ENCODE data around the gene CT83. TPM values are rescaled to one million over a fixed set of nuclear protein-coding genes. Genes with fewer than 3 reads are reported as not detected.

CT83 gene
- total and polyA plus RNA-seq, 2 of the 4 experiments (the other 2 are of a cell fraction), result not detected

GRCh38 chrX:116436358-116436816 lies 26.4 kb downstream of the CT83 start, which contains the start of gene SLC6A14:
TSS of gene SLC6A14 (plus strand) at chrX:116436606. CDS start at chrX:116436710, 104 bp downstream.
- H2AK5ac ChIP-seq (ENCODE audit: low read depth, low read length), result no peak within 1 kb of the TSS
- no peak within 1 kb of the TSS for H3K4me3 ChIP-seq (ENCODE audit: insufficient read depth, low read depth, low read length)
- H3K27ac ChIP-seq (ENCODE audit: insufficient read depth, low read length), result no peak within 1 kb of the TSS
- no peaks in the 10 kb centered on the region for H3K79me1 ChIP-seq (ENCODE audit: low read depth in 1 of 2, low read length in 2 of 2)
- H3K9ac ChIP-seq (ENCODE audit: low read depth, low read length), result no peak within 1 kb of the TSS
- in situ Hi-C loops (cut with MboI; ENCODE audit: low sequenced_read_pairs), result no loop called here
- H4K8ac ChIP-seq (ENCODE audit: low read depth in 2 of 2, low read length in 2 of 2), result no peak within 1 kb of the TSS
- no peak within 1 kb of the TSS for H3K14ac ChIP-seq (replicated peaks; ENCODE audit: low read depth, low read length)
- dilution Hi-C loops (cut with HindIII; ENCODE audit: low sequenced_read_pairs, unreplicated experiment), result no loop called here
- no peak within 1 kb of the TSS for H2BK15ac ChIP-seq (ENCODE audit: low read depth, low read length)
- no peak within 1 kb of the TSS for H2BK5ac ChIP-seq (ENCODE audit: low read depth, low read length, poor library complexity, severe bottlenecking)
- ATAC-seq (ENCODE audit: low read depth) (no peak), DNase-seq (no peak)
- no peak within 1 kb of the TSS for H3K18ac ChIP-seq (ENCODE audit: low read depth, low read length)
- H3K4me2 ChIP-seq (ENCODE audit: low read depth, low read length), result no peak within 1 kb of the TSS
- no peak within 1 kb of the TSS for H2AK9ac ChIP-seq (replicated peaks; ENCODE audit: low read depth, low read length, poor library complexity)
- no peak within 1 kb of the TSS for H3K56ac ChIP-seq (ENCODE audit: extremely low read depth, insufficient read depth, low read length)
- H3K9me1 ChIP-seq (ENCODE audit: insufficient read depth, low read length), result no peaks in the 10 kb centered on the region
- no peak for TF ChIP-seq ELK1 (IDR thresholded peaks at IDR 0.05; ENCODE audit: borderline replicate concordance, low read depth, low read length)
- no peak for TF ChIP-seq RAD21 (IDR thresholded peaks at IDR 0.05; ENCODE audit: low read length)
- TF ChIP-seq SMC3 (IDR thresholded peaks at IDR 0.05; ENCODE audit: low read depth, low read length), result no peak
- no peak for TF ChIP-seq CTCF (conservative IDR thresholded peaks at IDR 0.05; ENCODE audit: low read depth, low read length)
- TF ChIP-seq MAZ (IDR thresholded peaks at IDR 0.05; ENCODE audit: borderline replicate concordance, low read depth, low read length), result no peak
- TF ChIP-seq NFE2L2 (IDR thresholded peaks at IDR 0.05; ENCODE audit: low read depth, low read length), result no peak
- no peak for TF ChIP-seq BHLHE40 (IDR thresholded peaks at IDR 0.05; ENCODE audit: low read depth, low read length)
- no peak for TF ChIP-seq CEBPB (IDR thresholded peaks at IDR 0.05; ENCODE audit: low read depth, low read length)
- no peak for TF ChIP-seq MXI1 (IDR thresholded peaks at IDR 0.05; ENCODE audit: borderline replicate concordance, low read depth, low read length)
- H4K5ac ChIP-seq (ENCODE audit: low read depth, low read length), result no peak within 1 kb of the TSS
- no peak within 1 kb of the TSS for H2BK120ac ChIP-seq (ENCODE audit: low read depth, low read length)
- BruUV-seq (replicated peaks), result no TSS peak
- no peak within 1 kb of the TSS for H2AFZ ChIP-seq (replicated peaks; ENCODE audit: low read length, poor library complexity)
- no peaks in the 10 kb centered on the region for H3K9me3 ChIP-seq (ENCODE audit: control insufficient read depth, insufficient read depth, low read length)
- ChIA-PET CTCF (no interaction called here), POLR2A (ENCODE audit: unreplicated experiment) (no interaction called here)
- H3K4ac ChIP-seq (ENCODE audit: low read depth, low read length), result no peak within 1 kb of the TSS
- H3K27me3 ChIP-seq (ENCODE audit: control insufficient read depth, insufficient read depth, low read length), result no peaks in the 10 kb centered on the region; the same call in 1 of the 2 replicates
- no peak within 1 kb of the TSS for H2BK20ac ChIP-seq (ENCODE audit: low read depth, low read length)
- no peak within 1 kb of the TSS for H4K91ac ChIP-seq (ENCODE audit: insufficient read depth, low read depth, low read length)
- no CpG with 5 or more reads among the region's 9 CpGs for WGBS, 2 experiments (ENCODE audit: extremely low coverage in 2 of 2, insufficient read length in 1 of 2)
- H3K4me1 ChIP-seq (ENCODE audit: control insufficient read depth, insufficient read depth, low read length), result no peaks in the 10 kb centered on the region
- no peak within 1 kb of the TSS for H3K23ac ChIP-seq (ENCODE audit: low read depth, low read length)
- H3K36me3 ChIP-seq (ENCODE audit: control insufficient read depth, insufficient read depth, low read length), result no peaks in the 10 kb centered on the region
- H4K20me1 ChIP-seq (ENCODE audit: insufficient read depth, low read length), result no peaks in the 10 kb centered on the region
- intact Hi-C loops (cut with micrococcal nuclease), result no loop called here
